B cell (primary cell): ENCODE data around the gene GNAT2. TPM values are rescaled to one million over a fixed set of nuclear protein-coding genes. Genes with fewer than 3 reads are reported as not detected.
A peak's percentile ranks its signal among the peaks of the same experiment; 100 is the strongest.

Experiments
- ATAC-seq: fragments of 200-7000 bp; cut with Tn5 transposase; one replicate; pipeline ENCODE4 v1.10.0; 2021; ENCODE audit warnings: low read depth, mild to moderate bottlenecking, moderate number of reproducible peaks, moderate library complexity
- CTCF ChIA-PET: fragments of 350-600 bp; sonication (Branson Sonifier 250); formaldehyde crosslinking; loops from one replicate; lab custom pipeline; 2021; ENCODE audit warnings: antibody characterized with exemption, inconsistent platforms; lab: Charles Lee
- POLR2A ChIA-PET: fragments of 350-600 bp; sonication (Branson Sonifier 250); formaldehyde crosslinking; loops from one replicate; lab custom pipeline; 2021; ENCODE audit warnings: antibody characterized with exemption; lab: Charles Lee
- DNase-seq: peaks from one replicate; pipeline ENCODE4 v3.0.0; 2013
- H2AFZ ChIP-seq: 2 replicates; pipeline ENCODE4 v1.6.1; 2012; ENCODE audit warnings: mild to moderate bottlenecking, low read depth, low read length; ENCODE audit not compliant: insufficient read depth, poor library complexity, severe bottlenecking
- H3K27ac ChIP-seq, 2 donors: 1 replicate in 1 of 2; 2 replicates in 1 of 2; pipeline ENCODE4 v1.5.1; 2012 to 2013; ENCODE audit warnings: low read length in 2 of 2, mild to moderate bottlenecking in 2 of 2, moderate library complexity in 1 of 2
- H3K27me3 ChIP-seq, 4 experiments: fragments of 200-600 bp in 1 of 4; sonication (generic) in 1 of 4; replicated peaks in 1 of 4; 1 replicate in 2 of 4; 2 replicates in 2 of 4; pipeline versions ENCODE4 v1.6.1 to v1.7.0; 2013 to 2016; ENCODE audit warnings: low read length in 3 of 4, mild to moderate bottlenecking in 2 of 4, mixed read lengths in 1 of 4, moderate library complexity in 1 of 4; ENCODE audit not compliant: insufficient read depth in 4 of 4, control insufficient read depth in 3 of 4; ENCODE audit errors: control extremely low read depth in 1 of 4
- H3K36me3 ChIP-seq, 2 experiments: replicated peaks in 1 of 2; 1 replicate in 1 of 2; 2 replicates in 1 of 2; pipeline versions ENCODE4 v1.6.1 to v1.7.1; 2013; ENCODE audit warnings: low read length in 1 of 2; ENCODE audit not compliant: insufficient read depth in 2 of 2, control insufficient read depth in 1 of 2; ENCODE audit errors: control extremely low read depth in 1 of 2, extremely low read depth in 1 of 2
- H3K4me1 ChIP-seq, 2 donors: fragments of 200-600 bp in 1 of 2; sonication (generic) in 1 of 2; 1 replicate in 1 of 2; 2 replicates in 1 of 2; pipeline versions ENCODE4 v1.5.1 to v1.6.1; 2013 to 2017; ENCODE audit warnings: low read length in 2 of 2; ENCODE audit not compliant: control insufficient read depth in 2 of 2, insufficient read depth in 2 of 2
- H3K4me2 ChIP-seq: replicated peaks from 2 replicates; pipeline ENCODE3; 2012; ENCODE audit warnings: mild to moderate bottlenecking, low read depth, low read length; ENCODE audit not compliant: poor library complexity, severe bottlenecking
- H3K4me3 ChIP-seq, 5 experiments: fragments of 200-600 bp in 1 of 5; sonication (generic) in 1 of 5; 1 replicate in 3 of 5; 2 replicates in 2 of 5; pipeline versions ENCODE4 v1.5.1 to v1.7.0; 2011 to 2016; ENCODE audit warnings: low read length in 4 of 5, mild to moderate bottlenecking in 4 of 5, low read depth in 2 of 5, control low read depth in 1 of 5, moderate library complexity in 1 of 5; ENCODE audit not compliant: insufficient read depth in 1 of 5; ENCODE audit errors: control extremely low read depth in 1 of 5, extremely low read depth in 1 of 5
- H3K79me2 ChIP-seq: fragments of 200-600 bp; sonication (generic); one replicate; pipeline ENCODE4 v1.6.0; 2016; ENCODE audit warnings: low read length; ENCODE audit not compliant: control insufficient read depth, insufficient read depth
- H3K9ac ChIP-seq: fragments of 200-600 bp; sonication (generic); 2 replicates; pipeline ENCODE4 v1.6.1; 2017; ENCODE audit warnings: mild to moderate bottlenecking, low read length, moderate library complexity
- H3K9me3 ChIP-seq, 3 donors: one replicate each; pipeline versions ENCODE4 v1.6.1 to v1.7.1; 2013; ENCODE audit warnings: low read length in 2 of 3; ENCODE audit not compliant: control insufficient read depth in 2 of 3, insufficient read depth in 1 of 3; ENCODE audit errors: control extremely low read depth in 1 of 3
- H4K20me1 ChIP-seq: 2 replicates; pipeline ENCODE4 v1.6.0; 2012; ENCODE audit warnings: mild to moderate bottlenecking, low read length; ENCODE audit not compliant: insufficient read depth, control insufficient read depth, poor library complexity, severe bottlenecking
- H3K27ac Mint-ChIP-seq: one replicate; pipeline ENCODE4 v1.8.0; 2021; ENCODE audit warnings: mixed read lengths
- H3K27me3 Mint-ChIP-seq: one replicate; pipeline ENCODE4 v1.8.0; 2021; ENCODE audit warnings: mixed read lengths
- H3K4me1 Mint-ChIP-seq: one replicate; pipeline ENCODE4 v1.8.0; 2021; ENCODE audit warnings: mixed read lengths
- H3K4me3 Mint-ChIP-seq: one replicate; pipeline ENCODE4 v1.8.0; 2021; ENCODE audit warnings: mixed read lengths
- H3K9me3 Mint-ChIP-seq: one replicate; pipeline ENCODE4 v1.8.0; 2022; ENCODE audit warnings: mixed read lengths; ENCODE audit not compliant: insufficient read depth
- CTCF ChIP-seq: fragments of 200-600 bp; IDR thresholded peaks from one replicate; pipeline ENCODE4 v1.8.0; 2022; ENCODE audit warnings: antibody characterized with exemption, mild to moderate bottlenecking
- EZH2 ChIP-seq: IDR thresholded peaks from 2 replicates; pipeline ENCODE4 v1.6.1; 2012; ENCODE audit warnings: borderline replicate concordance, low read depth, mild to moderate bottlenecking, moderate library complexity, low read length; ENCODE audit not compliant: insufficient read depth, poor library complexity, severe bottlenecking
- WGBS: methylation state at CpG from one replicate; pipeline ENCODE4 v1.1.5; 2013; ENCODE audit warnings: missing lambda C conversion rate; ENCODE audit not compliant: insufficient coverage; 5-methylcytosine and 5-hydroxymethylcytosine counted together
- intact Hi-C: fragments of 100-400 bp; cut with micrococcal nuclease; formaldehyde crosslinking; loops from one replicate; pipeline ENCODE4 v1.10.0; 2022
- polyA plus RNA-seq: library from polyadenylated mRNA; depleted of rRNA; stranded (reverse); fragments of >200 nt; gene quantifications from 2 replicates; pipeline ENCODE4 v1.2.3, GENCODE V29; 2012
- total RNA-seq, 2 donors: library from RNA; stranded (reverse); fragments of 120-200 nt in 1 of 2; gene quantifications; 1 replicate in 1 of 2; 2 replicates in 1 of 2; pipeline versions ENCODE4 v1.2.3 to v1.2.4, GENCODE V29; 2013 to 2022

GNAT2 gene
- total and polyA plus RNA-seq, 2 donors (not counting 1 experiment from before 2014, with no cell fraction given) = not detected

- Histone ChIP-seq H3K4me2 (peak overlapping the region; percentile 100), H3K4me3 (peak overlapping the region in 4 of 5 experiments; percentile 5 to 43 (median 31)), H3K4me1 (peaks cover 37 to 53% of the 10 kb centered on the region in 2 donors)
Observed at GRCh38 chr1:109624201-109625010, 5.0 kb upstream of the GNAT2 start.

More at GRCh38 chr1:109624201-109625010, 5.0 kb upstream of the GNAT2 start:
- DNase-seq (peak; percentile 62), ATAC-seq (peak; percentile 69)
- H3K27ac ChIP-seq = peak overlapping the region; percentile 60 to 64
- peak overlapping the region; percentile 36 for H3K9ac ChIP-seq
- ChIA-PET POLR2A (interaction anchor here (0.9 to 1.8 kb wide), 3 partner anchors 20 to 77 kb away, joined by 3 to 4 read pairs (median 3); partner anchors contain the start of gene GNAI3), CTCF (interaction anchor here (0.7 to 2.6 kb wide), 8 partner anchors 8 to 360 kb away, joined by 3 to 25 read pairs (median 6); partner anchors contain the start of genes AHCYL1 and GNAI3)
- intact Hi-C loops = loop anchor here (5.0 kb wide), 1 partner anchor 132 kb away; the partner anchor contains the start of gene CYB561D1
- no peaks in the 10 kb centered on the region for H3K9me3 Mint-ChIP-seq
- H2AFZ ChIP-seq = peak overlapping the region; percentile 34
- peaks cover 8% of the 10 kb centered on the region for H4K20me1 ChIP-seq
- H3K4me1 Mint-ChIP-seq = peaks cover 53% of the 10 kb centered on the region
- peak overlapping the region; percentile 88 for H3K27ac Mint-ChIP-seq
- peaks cover 42% of the 10 kb centered on the region for H3K79me2 ChIP-seq
- TF ChIP-seq CTCF = no peak
- TF ChIP-seq EZH2 = no peak
- no peaks in the 10 kb centered on the region for H3K27me3 Mint-ChIP-seq
- H3K9me3 ChIP-seq = no peaks in the 10 kb centered on the region
- H3K36me3 ChIP-seq = peaks cover 0 to 31% of the 10 kb centered on the region in 2 experiments
- H3K4me3 Mint-ChIP-seq = peak overlapping the region; percentile 99
- H3K27me3 ChIP-seq = no peaks in the 10 kb centered on the region
- WGBS = 11% methylated on average over 15 of the region's 17 CpGs
